Tibial artery (tissue), 4 donors: ENCODE results near the gene C10orf53.

Source experiments
- DNase-seq, 2 donors: peaks; one replicate each; pipeline ENCODE4 v3.0.0-alpha.2; 2019
- H3K27ac ChIP-seq, 2 donors: fragments of 200-600 bp; sonication (generic) in 1 of 2; 1 replicate in 1 of 2; 2 replicates in 1 of 2; pipeline ENCODE4 v1.5.1; 2018 to 2019; ENCODE audit warnings: mild to moderate bottlenecking in 1 of 2
- H3K27me3 ChIP-seq, 2 donors: fragments of 200-600 bp; sonication (generic) in 1 of 2; one replicate each; pipeline versions ENCODE4 v1.5.1 to v1.6.0; 2016 to 2019
- H3K36me3 ChIP-seq, 3 donors: fragments of 200-600 bp; sonication (generic) in 2 of 3; one replicate each; pipeline ENCODE4 v1.5.1; 2016 to 2019; ENCODE audit warnings: mild to moderate bottlenecking in 2 of 3
- H3K4me1 ChIP-seq, 4 donors: fragments of 200-600 bp; sonication (generic) in 2 of 4; 1 replicate in 3 of 4; 2 replicates in 1 of 4; pipeline ENCODE4 v1.5.1; 2016 to 2019
- H3K4me3 ChIP-seq, 2 donors: fragments of 200-600 bp; sonication (generic) in 1 of 2; 1 replicate in 1 of 2; 2 replicates in 1 of 2; pipeline ENCODE4 v1.5.1; 2018 to 2019; ENCODE audit warnings: mild to moderate bottlenecking in 2 of 2
- H3K9me3 ChIP-seq, 3 donors: fragments of 200-600 bp; sonication (generic) in 1 of 3; one replicate each; pipeline ENCODE4 v1.5.1; 2016 to 2019
- intact Hi-C: fragments of 100-400 bp; cut with DNase I; formaldehyde crosslinking; loops from one replicate; pipeline ENCODE4 v1.15.0; 2023; ENCODE audit warnings: low total_unique reads
- TF ChIP-seq, protein P1 (sequence below), 2 experiments: fragments of 200-600 bp in 1 of 2; fragments of 450-650 bp in 1 of 2; IDR thresholded peaks; one replicate each; pipeline ENCODE4 v1.5.1; 2017 to 2019; ENCODE audit warnings: antibody characterized with exemption in 2 of 2, mild to moderate bottlenecking in 1 of 2, moderate library complexity in 1 of 2

C10orf53 gene

DNA sequence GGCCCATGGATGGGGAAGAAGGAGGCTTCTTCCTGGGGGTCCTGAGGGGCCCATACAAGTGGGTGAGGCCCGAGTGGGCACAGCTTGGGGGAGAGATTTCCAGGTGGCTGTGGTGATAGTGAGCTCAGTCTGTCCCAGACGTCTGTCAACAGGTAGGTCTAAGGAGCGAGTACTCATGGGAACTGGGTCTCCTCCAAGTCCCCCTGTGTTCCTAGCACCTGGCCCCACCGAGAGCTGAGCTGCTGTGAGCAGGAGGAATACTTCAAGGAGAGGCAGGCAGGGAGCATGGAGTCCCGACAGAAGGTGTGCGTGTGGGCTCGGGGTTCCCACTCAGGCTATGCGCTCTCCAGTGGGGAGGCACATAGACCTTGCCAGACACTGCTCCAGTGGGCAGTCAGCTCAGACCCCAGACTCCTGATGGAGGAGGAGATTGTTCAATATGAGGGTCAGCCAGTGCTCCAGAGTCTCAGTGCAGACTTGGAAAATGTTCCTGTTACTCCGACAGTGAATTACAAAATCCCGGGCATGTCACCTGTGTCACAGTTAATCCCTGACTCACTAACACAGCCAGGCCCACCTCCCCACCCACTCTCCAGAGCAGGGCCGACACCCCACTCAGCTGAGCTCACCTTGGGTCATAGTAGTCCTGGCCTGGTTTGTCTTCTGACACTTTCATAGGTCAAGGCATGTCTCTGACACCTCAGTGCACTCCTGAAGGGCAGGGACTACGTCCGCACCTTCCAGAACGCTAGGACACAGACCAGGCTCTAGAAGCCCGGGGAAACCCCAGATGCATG lies 28.2 kb upstream of the C10orf53 start:
- intact Hi-C loops, result no loop called here
- peaks cover 0 to 27% of the 10 kb centered on the region in 2 donors for H3K27me3 ChIP-seq

GRCh38 chr10:49651917-49652316 lies 27.5 kb upstream of the C10orf53 start:
- Histone ChIP-seq H3K27ac (no peak overlapping the region), H3K4me1 (no peaks in the 10 kb centered on the region), H3K9me3 (no peaks in the 10 kb centered on the region), H3K4me3 (no peak overlapping the region), H3K27me3 (peaks cover 0 to 23% of the 10 kb centered on the region in 2 donors), H3K36me3 (no peaks in the 10 kb centered on the region)
- no peak for DNase-seq
- intact Hi-C loops, result no loop called here
- TF ChIP-seq, protein P1, sequence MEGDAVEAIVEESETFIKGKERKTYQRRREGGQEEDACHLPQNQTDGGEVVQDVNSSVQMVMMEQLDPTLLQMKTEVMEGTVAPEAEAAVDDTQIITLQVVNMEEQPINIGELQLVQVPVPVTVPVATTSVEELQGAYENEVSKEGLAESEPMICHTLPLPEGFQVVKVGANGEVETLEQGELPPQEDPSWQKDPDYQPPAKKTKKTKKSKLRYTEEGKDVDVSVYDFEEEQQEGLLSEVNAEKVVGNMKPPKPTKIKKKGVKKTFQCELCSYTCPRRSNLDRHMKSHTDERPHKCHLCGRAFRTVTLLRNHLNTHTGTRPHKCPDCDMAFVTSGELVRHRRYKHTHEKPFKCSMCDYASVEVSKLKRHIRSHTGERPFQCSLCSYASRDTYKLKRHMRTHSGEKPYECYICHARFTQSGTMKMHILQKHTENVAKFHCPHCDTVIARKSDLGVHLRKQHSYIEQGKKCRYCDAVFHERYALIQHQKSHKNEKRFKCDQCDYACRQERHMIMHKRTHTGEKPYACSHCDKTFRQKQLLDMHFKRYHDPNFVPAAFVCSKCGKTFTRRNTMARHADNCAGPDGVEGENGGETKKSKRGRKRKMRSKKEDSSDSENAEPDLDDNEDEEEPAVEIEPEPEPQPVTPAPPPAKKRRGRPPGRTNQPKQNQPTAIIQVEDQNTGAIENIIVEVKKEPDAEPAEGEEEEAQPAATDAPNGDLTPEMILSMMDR (IDR thresholded peaks at IDR 0.05), result no peak

More for the DNA sequence above, 28.2 kb upstream of the C10orf53 start:
- Histone ChIP-seq H3K27ac (no peak overlapping the region), H3K4me1 (no peaks in the 10 kb centered on the region), H3K4me3 (no peak overlapping the region), H3K9me3 (no peaks in the 10 kb centered on the region), H3K36me3 (no peaks in the 10 kb centered on the region)
- no peak for DNase-seq
- TF ChIP-seq, protein P1 (IDR thresholded peaks at IDR 0.05), result no peak

GRCh38 chr10:49652421-49653272 lies 26.8 kb upstream of the C10orf53 start:
- peaks cover 0 to 23% of the 10 kb centered on the region in 2 donors for H3K27me3 ChIP-seq
- no peak overlapping the region for H3K4me3 ChIP-seq
- no peaks in the 10 kb centered on the region for H3K4me1 ChIP-seq
- TF ChIP-seq, protein P1 (IDR thresholded peaks at IDR 0.05), result no peak
- no peaks in the 10 kb centered on the region for H3K36me3 ChIP-seq
- no peak overlapping the region for H3K27ac ChIP-seq
- peaks cover 0 to 2% (median 0%) of the 10 kb centered on the region in 3 donors for H3K9me3 ChIP-seq
- intact Hi-C loops, result no loop called here
- no peak for DNase-seq

DNA sequence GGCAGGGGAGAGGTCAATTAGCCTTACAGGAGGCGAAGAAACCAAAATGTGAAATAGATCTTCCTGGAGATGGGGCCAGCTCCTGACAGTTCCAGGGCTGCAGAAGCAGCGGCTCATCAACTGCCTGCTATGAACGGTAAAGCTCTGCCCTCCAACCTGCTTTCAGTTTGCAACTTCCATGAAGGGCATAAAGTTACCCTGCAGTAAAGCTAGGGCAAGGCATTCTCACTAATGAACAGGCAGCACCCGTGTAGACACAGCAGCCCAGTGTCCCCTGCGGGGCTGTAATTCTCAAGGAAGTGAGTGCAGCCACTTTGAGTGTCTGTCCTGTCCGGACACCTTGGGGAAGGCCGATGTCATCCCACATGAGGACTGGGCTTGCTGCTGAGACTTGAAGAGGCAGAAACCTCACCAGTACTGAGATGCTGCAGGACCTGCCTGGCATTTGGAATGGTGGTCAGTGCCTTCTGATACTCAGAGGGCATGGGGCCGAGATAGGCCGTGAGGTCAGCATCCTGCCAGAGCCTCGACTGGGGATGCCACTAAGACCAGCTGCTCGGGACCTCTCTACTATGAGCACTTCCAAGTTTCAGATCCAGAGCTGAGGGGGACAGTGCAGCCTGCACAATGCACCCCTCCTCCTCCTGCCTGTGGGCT lies 26.1 kb upstream of the C10orf53 start:
- Histone ChIP-seq H3K4me1 (no peaks in the 10 kb centered on the region), H3K4me3 (no peak overlapping the region), H3K27me3 (peaks cover 0 to 18% of the 10 kb centered on the region in 2 donors), H3K36me3 (no peaks in the 10 kb centered on the region), H3K27ac (no peak overlapping the region), H3K9me3 (peaks cover 0 to 5% (median 2%) of the 10 kb centered on the region in 3 donors)
- TF ChIP-seq, protein P1 (IDR thresholded peaks at IDR 0.05), result no peak
- DNase-seq, result no peak
- intact Hi-C loops, result no loop called here

- no peak for DNase-seq
- Histone ChIP-seq H3K9me3 (peaks cover 0 to 7% (median 2%) of the 10 kb centered on the region in 3 donors), H3K36me3 (no peaks in the 10 kb centered on the region), H3K4me3 (no peak overlapping the region), H3K4me1 (no peaks in the 10 kb centered on the region), H3K27ac (no peak overlapping the region), H3K27me3 (peaks cover 0 to 18% of the 10 kb centered on the region in 2 donors)
- intact Hi-C loops, result no loop called here
- TF ChIP-seq, protein P1 (IDR thresholded peaks at IDR 0.05), result no peak
These were observed 25.3 kb upstream of the C10orf53 start for GRCh38 chr10:49654036-49654693.
